ENCODE data around the gene SULT4A1.

SULT4A1 gene

GRCh38 chr22:43860126-43860525 lies 2.2 kb downstream of the SULT4A1 start:
- DNase-seq (ENCODE audit: low spot score): no peak

DNA sequence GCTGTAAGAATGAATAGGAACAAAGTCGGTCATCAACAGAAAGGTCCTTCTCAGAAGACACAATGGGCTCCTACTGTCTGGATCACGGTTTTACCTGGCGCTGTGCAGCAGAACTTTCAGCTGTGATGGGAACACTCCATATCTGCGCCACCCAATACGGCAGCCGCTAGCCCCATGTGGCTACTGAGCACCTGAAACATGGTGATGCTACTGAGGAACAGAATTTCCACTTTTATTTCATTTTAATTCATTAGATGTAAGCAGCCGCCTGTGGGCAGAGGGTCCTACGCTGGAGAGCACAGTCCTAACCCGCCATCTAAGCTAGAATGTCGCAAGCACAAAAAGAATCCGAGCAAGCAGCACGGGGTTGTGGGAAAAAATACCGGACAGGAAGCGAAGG lies 2.7 kb downstream of the SULT4A1 start:
- DNase-seq (ENCODE audit: low spot score): no peak

DNA sequence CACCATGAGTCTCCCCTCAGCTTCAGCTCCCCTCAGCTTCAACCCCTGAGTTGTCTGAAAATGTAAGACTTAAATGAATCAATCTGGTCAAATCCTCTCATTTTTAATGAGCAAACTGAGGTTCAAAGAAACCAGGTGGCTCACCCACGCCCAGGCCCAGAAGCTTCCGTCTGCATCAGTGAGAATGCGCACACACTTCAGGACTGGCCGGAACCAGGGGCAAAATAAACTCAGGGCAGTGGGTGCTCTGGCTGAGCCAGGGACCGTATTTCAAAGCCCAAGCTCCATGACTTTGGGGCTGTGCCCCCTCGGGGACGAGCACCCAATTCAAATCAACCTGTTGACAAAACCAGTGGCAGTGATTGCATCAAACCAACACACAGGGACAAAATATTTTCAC lies 3.1 kb downstream of the SULT4A1 start:
- DNase-seq (ENCODE audit: low spot score): no peak

DNA sequence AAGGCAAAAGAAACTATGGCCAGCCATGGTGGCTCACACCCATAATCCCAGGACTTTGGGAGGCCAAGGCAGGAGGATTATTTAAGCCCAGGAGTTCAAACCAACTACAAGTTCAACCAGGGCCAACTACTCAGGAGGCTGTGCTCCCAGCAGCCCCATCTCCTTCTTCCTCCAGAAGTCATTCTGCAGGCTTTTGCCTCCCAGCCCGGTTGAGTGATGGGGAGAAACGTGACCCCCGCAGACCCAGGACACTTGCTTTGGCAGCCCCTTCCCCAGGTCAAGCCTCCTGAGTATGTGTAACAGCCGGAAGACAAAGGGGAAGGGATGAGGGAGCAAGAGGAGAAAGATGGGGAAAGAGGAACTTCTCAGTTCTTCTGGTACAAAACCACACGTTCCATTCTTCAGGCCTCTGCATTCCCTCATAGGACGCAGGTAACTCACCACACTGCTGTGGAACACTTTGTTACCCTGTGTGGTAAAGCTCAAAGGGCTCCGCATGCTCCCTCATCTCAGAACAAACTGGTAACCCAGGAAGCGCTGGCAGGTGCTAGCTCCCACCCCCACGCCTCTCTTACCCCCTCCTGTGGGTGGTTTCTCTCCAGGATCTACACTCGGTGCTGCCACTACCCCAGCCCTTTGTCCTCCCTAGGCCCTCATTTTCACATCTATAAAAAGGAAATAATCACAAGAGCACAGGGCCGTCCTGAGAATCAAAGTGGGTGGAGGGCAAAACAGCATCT lies 4.0 kb downstream of the SULT4A1 start:
- no peak for DNase-seq (ENCODE audit: low spot score)

- DNase-seq (ENCODE audit: low spot score): no peak
These were observed 4.9 kb downstream of the SULT4A1 start for GRCh38 chr22:43857367-43857766.

- no peak for DNase-seq (ENCODE audit: low spot score)
These were observed 6.9 kb downstream of the SULT4A1 start for GRCh38 chr22:43855431-43855830.

DNA sequence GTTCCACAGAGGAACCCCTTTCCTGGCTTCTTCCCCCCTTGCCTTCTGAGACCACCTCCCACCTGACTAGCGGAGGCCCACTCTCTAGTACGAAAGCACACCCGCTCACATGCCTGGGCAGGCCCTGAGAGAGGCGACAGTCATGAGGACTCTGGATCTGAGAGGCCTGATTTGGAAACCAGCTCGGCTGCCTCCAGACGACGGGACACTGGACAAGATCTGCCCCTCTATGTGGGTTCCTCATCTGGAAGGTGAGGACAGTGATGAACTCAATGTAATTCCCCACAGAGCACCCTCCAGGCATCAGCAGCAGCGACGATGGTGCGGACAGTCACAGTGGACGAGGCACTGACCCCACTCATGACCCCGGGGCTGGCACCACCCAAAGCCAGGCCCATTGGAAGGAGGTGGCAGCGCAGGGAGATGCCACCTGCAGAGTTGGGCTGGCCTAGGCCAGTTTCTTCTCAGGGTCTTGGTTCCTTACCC lies 7.5 kb downstream of the SULT4A1 start:
- no peak for DNase-seq (ENCODE audit: low spot score)

DNA sequence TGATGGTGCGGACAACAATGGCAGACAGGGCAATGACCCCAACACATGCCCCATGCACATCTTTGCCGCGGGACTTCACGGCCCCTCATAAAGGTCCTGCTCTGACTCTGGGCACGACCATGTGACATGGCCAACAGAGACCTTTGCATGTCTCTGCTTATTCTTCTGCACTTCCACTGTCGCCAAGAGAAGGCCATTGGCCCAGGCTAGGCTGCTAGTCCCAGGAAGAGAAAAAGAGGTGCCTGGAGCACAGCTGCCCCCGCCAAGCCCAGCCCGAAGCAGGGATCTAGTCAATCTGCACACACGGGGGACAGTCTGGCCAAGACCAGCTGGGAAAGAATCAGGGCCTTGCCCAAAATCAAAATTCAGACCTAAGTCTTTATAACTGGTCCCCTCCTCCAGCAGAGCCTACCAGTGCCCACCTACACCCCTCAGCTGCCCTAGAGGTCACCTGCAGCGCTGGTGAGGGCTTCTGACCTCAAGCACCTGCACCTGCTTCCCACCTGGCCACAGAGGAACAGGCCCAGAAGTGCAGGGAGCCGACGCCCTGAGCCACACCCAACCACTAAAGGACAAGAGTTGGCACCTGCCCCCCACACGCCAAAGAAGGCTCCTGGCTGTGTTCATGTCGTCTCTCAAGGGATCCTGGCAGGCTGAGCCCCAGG lies 8.1 kb downstream of the SULT4A1 start:
- DNase-seq (ENCODE audit: low spot score): no peak

- DNase-seq (ENCODE audit: low spot score): no peak
These were observed 8.9 kb downstream of the SULT4A1 start for GRCh38 chr22:43853328-43853931.

DNA sequence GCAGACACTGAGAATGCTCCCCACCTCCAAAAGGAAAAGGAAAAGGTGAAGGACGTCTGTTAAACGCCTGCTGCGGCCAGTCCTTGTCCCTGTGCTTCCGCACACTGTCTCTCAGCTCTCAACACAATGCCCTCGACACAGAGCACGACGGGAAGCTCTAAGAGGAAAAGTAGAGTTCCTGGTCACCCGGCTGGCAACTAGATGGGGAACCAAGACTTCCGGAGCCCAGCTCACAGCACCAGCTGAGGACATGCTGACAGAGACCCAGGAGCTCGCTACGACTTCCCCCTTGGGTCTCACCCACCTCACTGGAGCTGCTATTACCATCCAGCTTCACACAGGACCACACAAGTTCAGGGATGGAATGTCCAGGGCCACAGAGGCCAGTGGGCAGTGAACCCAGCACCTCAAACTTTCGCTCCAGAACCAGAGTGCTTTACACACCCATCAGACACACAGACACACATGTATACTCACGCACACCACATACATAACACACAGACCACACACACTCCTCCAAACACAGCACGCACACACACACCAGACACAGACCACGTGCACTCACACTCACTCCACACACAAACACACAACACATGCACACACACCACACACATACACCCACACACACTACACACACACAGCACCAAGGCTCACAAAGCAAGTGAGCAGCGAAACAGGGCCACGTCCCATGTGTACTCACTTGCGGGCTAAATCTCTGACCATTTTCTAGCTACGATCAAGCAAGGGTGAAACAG lies 9.6 kb downstream of the SULT4A1 start:
- DNase-seq (ENCODE audit: low spot score): no peak

DNA sequence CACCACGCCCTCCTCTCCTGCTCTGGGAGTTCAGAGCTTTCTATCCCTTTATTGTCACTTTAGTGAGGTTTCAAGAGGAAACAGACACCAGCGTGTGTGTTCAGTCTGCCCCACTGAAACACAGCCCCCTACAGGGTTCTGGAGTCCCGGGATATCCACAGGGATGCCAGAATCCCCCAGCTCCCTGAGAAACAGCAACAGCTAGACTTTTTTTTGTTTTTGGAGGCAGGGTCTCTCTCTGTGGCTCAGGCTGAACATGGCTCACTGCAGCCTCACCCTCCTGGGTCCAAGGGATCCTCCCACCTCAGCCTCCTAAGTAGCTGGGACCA lies 10.4 kb downstream of the SULT4A1 start:
- no peak for DNase-seq (ENCODE audit: low spot score)

- no peak for DNase-seq (ENCODE audit: low spot score)
These were observed 11.0 kb downstream of the SULT4A1 start for GRCh38 chr22:43851058-43851978.

DNA sequence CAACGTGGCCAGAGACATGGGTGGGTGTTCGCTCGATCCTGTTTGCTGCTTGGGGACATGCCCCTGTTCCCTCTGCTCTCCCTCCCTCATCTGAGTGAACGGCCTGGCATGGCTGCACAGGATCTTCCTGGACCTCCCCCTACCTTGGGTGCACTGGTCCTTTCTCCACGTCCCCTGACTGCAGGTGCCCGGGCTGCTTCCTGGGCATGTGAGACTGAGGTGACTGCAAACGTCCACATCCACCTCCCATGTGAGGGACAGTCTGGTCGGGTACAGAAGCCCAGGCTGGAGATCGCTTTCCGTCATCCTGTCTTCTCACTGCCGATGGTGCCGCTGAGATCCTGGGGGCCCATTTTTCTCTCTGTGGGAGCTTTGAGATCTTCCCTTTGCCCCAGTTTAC lies 11.8 kb downstream of the SULT4A1 start:
- no peak for DNase-seq (ENCODE audit: low spot score)

DNA sequence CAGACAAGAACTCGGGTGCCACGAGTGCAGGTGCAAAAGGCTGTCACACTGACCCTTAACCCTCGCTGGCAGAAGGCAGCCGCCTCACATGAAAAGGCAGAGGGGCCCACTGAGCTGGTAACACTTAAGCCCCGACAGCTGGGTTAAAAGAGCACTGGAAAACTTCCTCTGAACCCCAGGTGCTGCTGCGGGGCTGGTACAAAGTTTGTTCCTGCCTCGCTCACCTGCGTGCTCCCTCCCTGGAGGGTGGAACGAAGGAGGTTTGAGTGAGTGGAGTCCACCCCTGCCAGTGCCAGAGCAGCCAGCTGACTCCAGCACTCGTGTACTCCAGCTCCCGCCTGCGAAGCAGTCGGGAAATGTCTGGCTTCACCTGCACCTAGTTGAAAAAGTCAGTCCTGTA lies 12.6 kb downstream of the SULT4A1 start:
- DNase-seq (ENCODE audit: low spot score): no peak

- peak; percentile 67 for DNase-seq (ENCODE audit: low spot score)
These were observed 13.7 kb downstream of the SULT4A1 start for GRCh38 chr22:43848366-43849171.

GRCh38 chr22:43847376-43848289 lies 14.7 kb downstream of the SULT4A1 start:
- no peak for DNase-seq (ENCODE audit: low spot score)

DNA sequence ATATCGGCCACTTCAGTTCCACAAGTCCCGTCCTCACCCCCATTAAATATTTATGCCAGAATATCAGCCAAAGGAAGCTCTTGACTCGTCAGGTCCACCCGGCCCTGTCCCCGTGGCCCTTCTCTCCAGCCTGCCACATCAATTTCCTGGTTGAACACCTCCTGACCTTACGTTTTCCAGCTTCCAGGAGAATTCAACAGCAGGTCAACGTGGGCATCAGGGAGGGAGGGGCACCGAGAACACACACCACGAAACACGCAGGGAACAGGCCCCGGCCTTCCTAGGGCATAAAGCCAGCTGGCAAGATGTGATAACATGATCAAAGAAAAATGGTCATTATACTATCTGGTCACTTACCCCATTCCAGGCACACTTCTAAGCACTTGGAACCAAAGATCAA lies 15.3 kb downstream of the SULT4A1 start:
- no peak for DNase-seq (ENCODE audit: low spot score)

- DNase-seq (ENCODE audit: low spot score): no peak
These were observed 16.3 kb downstream of the SULT4A1 start for GRCh38 chr22:43845981-43846380.
